Astrocyte (in vitro differentiated cells and primary cell): ENCODE results near the gene N4BP2L1. TPM values are rescaled to one million over a fixed set of nuclear protein-coding genes. Genes with fewer than 3 reads are reported as not detected.

Experiments used
- DNase-seq: peaks from one replicate; pipeline ENCODE4 v3.0.0-alpha.2; 2010; ENCODE audit warnings: low read depth
- FAIRE-seq: peaks from 2 replicates; lab custom pipeline; 2011; peaks lifted over from hg19 to GRCh38; lab: Jason Lieb, UNC
- H2AFZ ChIP-seq: 2 replicates; pipeline ENCODE4 v1.6.0; 2012; ENCODE audit warnings: low read depth, low read length, inconsistent platforms
- H3K27ac ChIP-seq: 2 replicates; pipeline ENCODE4 v1.5.1; 2011; ENCODE audit warnings: low read depth, low read length, inconsistent platforms
- H3K27me3 ChIP-seq: 2 replicates; pipeline ENCODE4 v1.6.0; 2011; ENCODE audit warnings: low read length, inconsistent platforms; ENCODE audit not compliant: insufficient read depth
- H3K36me3 ChIP-seq: 2 replicates; pipeline ENCODE4 v1.5.1; 2011; ENCODE audit warnings: low read length, inconsistent platforms; ENCODE audit not compliant: insufficient read depth
- H3K4me1 ChIP-seq: 2 replicates; pipeline ENCODE4 v1.5.1; 2011; ENCODE audit warnings: low read length, inconsistent platforms; ENCODE audit not compliant: insufficient read depth
- H3K4me2 ChIP-seq: 2 replicates; pipeline ENCODE4 v1.6.0; 2012; ENCODE audit warnings: low read length, inconsistent platforms
- H3K4me3 ChIP-seq: 2 replicates; pipeline ENCODE4 v1.5.1; 2011; ENCODE audit warnings: low read depth, mild to moderate bottlenecking, low read length, inconsistent platforms; ENCODE audit not compliant: insufficient read depth
- H3K79me2 ChIP-seq: 2 replicates; pipeline ENCODE4 v1.6.0; 2012; ENCODE audit warnings: mild to moderate bottlenecking, low read length, inconsistent platforms; ENCODE audit not compliant: insufficient read depth
- H3K9ac ChIP-seq: 2 replicates; pipeline ENCODE4 v1.6.0; 2012; ENCODE audit warnings: mild to moderate bottlenecking, low read length, inconsistent platforms
- H3K9me3 ChIP-seq: 2 replicates; pipeline ENCODE4 v1.5.1; 2012; ENCODE audit warnings: low read depth, mild to moderate bottlenecking, low read length, inconsistent platforms; ENCODE audit not compliant: insufficient read depth
- H4K20me1 ChIP-seq: 2 replicates; pipeline ENCODE4 v1.6.0; 2012; ENCODE audit warnings: low read length, inconsistent platforms; ENCODE audit not compliant: insufficient read depth
- H3K27ac Mint-ChIP-seq: one replicate; pipeline ENCODE4 v1.8.0; 2021; ENCODE audit warnings: mild to moderate bottlenecking, mixed read lengths; ENCODE audit not compliant: unreplicated experiment
- H3K27me3 Mint-ChIP-seq: one replicate; pipeline ENCODE4 v1.8.0; 2021; ENCODE audit warnings: low read depth, mixed read lengths; ENCODE audit not compliant: unreplicated experiment
- H3K36me3 Mint-ChIP-seq: one replicate; pipeline ENCODE4 v1.8.0; 2021; ENCODE audit warnings: low read depth, mixed read lengths; ENCODE audit not compliant: unreplicated experiment
- H3K4me1 Mint-ChIP-seq: one replicate; pipeline ENCODE4 v1.8.0; 2021; ENCODE audit warnings: low read depth, mixed read lengths; ENCODE audit not compliant: unreplicated experiment
- H3K4me3 Mint-ChIP-seq: one replicate; pipeline ENCODE4 v1.8.0; 2021; ENCODE audit warnings: mild to moderate bottlenecking, moderate library complexity, mixed read lengths; ENCODE audit not compliant: unreplicated experiment
- H3K9me3 Mint-ChIP-seq: one replicate; pipeline ENCODE4 v1.8.0; 2021; ENCODE audit warnings: mild to moderate bottlenecking, mixed read lengths; ENCODE audit not compliant: unreplicated experiment
- CTCF ChIP-seq: IDR thresholded peaks from 2 replicates; pipeline ENCODE4 v1.5.1; 2011; ENCODE audit warnings: low read depth, mild to moderate bottlenecking, inconsistent platforms, low read length, moderate library complexity; ENCODE audit not compliant: insufficient read depth
- EZH2 ChIP-seq: IDR thresholded peaks from 2 replicates; pipeline ENCODE4 v1.6.1; 2012; ENCODE audit warnings: mild to moderate bottlenecking, low read length, inconsistent platforms; ENCODE audit not compliant: insufficient read depth
- total RNA-seq: library from RNA; stranded (reverse); gene quantifications from 2 replicates; pipeline ENCODE4 v1.2.1, GENCODE V29; 2021

The N4BP2L1 gene
- total RNA-seq, 1 donor from 2014 or later: 2.2 TPM

GRCh38 chr13:32429433-32429909 is 1.5 kb upstream of the N4BP2L1 start:
- H3K9ac ChIP-seq: no peak overlapping the region
- H3K36me3 ChIP-seq: no peaks in the 10 kb centered on the region
- H2AFZ ChIP-seq: no peak overlapping the region
- peaks cover 4% of the 10 kb centered on the region for H3K27me3 Mint-ChIP-seq
- peaks cover 1% of the 10 kb centered on the region for H3K9me3 Mint-ChIP-seq
- H3K9me3 ChIP-seq: no peaks in the 10 kb centered on the region
- peaks cover 10% of the 10 kb centered on the region for H3K4me1 Mint-ChIP-seq
- H4K20me1 ChIP-seq: no peaks in the 10 kb centered on the region
- DNase-seq: no peak
- H3K4me3 Mint-ChIP-seq: no peak overlapping the region
- H3K4me2 ChIP-seq: no peak overlapping the region
- H3K79me2 ChIP-seq: no peaks in the 10 kb centered on the region
- H3K27ac ChIP-seq: no peak overlapping the region
- no peak for FAIRE-seq
- peaks cover 16% of the 10 kb centered on the region for H3K36me3 Mint-ChIP-seq
- peaks cover 5% of the 10 kb centered on the region for H3K4me1 ChIP-seq
- TF ChIP-seq CTCF (no peak), EZH2 (no peak)
- H3K27ac Mint-ChIP-seq: no peak overlapping the region
- H3K4me3 ChIP-seq: no peak overlapping the region
- H3K27me3 ChIP-seq: no peaks in the 10 kb centered on the region

- Histone ChIP-seq H3K4me1 (peaks cover 5% of the 10 kb centered on the region), H3K9me3 (no peaks in the 10 kb centered on the region), H3K79me2 (no peaks in the 10 kb centered on the region), H2AFZ (peak overlapping the region; percentile 72), H3K4me3 (peak overlapping the region; percentile 13), H4K20me1 (no peaks in the 10 kb centered on the region), H3K9ac (peak overlapping the region; percentile 75), H3K36me3 (no peaks in the 10 kb centered on the region), H3K27ac (no peak overlapping the region), H3K4me2 (peak overlapping the region; percentile 93), H3K27me3 (no peaks in the 10 kb centered on the region)
- DNase-seq (no peak), FAIRE-seq (no peak)
- Mint-ChIP-seq H3K9me3 (peaks cover 1% of the 10 kb centered on the region), H3K27me3 (peaks cover 4% of the 10 kb centered on the region), H3K36me3 (peaks cover 19% of the 10 kb centered on the region), H3K4me3 (peak overlapping the region; percentile 74), H3K4me1 (peaks cover 10% of the 10 kb centered on the region), H3K27ac (peak overlapping the region; percentile 63)
- TF ChIP-seq CTCF (no peak), EZH2 (no peak)
Measured at GRCh38 chr13:32428581-32429432, 877 bp upstream of the N4BP2L1 start.
